ENCODE measurements around the gene CHRDL2.
A peak's percentile ranks its signal among the peaks of the same experiment; 100 is the strongest.

The CHRDL2 gene

DNA sequence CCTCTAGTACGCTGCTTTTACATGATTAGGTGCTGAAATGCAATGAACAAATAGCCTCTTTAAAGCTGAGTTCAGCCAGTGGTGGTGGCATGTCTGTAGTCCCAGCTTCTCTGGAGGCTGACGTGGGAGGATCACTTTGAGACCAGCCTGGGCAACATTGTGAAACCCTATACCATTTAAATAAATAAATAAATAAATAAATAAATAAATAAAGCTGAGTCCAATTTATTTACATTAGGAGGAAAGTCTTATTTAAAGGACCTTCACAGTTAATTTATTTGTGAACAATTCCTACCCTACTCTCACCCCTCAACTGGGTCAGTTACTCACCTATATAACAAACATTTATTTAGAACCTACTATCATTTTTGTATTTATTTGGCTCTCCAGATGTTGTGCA lies 4.8 kb upstream of the CHRDL2 start:
- TF ChIP-seq, protein P1, sequence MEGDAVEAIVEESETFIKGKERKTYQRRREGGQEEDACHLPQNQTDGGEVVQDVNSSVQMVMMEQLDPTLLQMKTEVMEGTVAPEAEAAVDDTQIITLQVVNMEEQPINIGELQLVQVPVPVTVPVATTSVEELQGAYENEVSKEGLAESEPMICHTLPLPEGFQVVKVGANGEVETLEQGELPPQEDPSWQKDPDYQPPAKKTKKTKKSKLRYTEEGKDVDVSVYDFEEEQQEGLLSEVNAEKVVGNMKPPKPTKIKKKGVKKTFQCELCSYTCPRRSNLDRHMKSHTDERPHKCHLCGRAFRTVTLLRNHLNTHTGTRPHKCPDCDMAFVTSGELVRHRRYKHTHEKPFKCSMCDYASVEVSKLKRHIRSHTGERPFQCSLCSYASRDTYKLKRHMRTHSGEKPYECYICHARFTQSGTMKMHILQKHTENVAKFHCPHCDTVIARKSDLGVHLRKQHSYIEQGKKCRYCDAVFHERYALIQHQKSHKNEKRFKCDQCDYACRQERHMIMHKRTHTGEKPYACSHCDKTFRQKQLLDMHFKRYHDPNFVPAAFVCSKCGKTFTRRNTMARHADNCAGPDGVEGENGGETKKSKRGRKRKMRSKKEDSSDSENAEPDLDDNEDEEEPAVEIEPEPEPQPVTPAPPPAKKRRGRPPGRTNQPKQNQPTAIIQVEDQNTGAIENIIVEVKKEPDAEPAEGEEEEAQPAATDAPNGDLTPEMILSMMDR (IDR thresholded peaks at IDR 0.05; ENCODE audit: low read depth, low read length), result no peak
- no peak for DNase-seq (ENCODE audit: low read depth in 2 of 2)
- no peak overlapping the region for H3K4me3 ChIP-seq (replicated peaks in 1 of 2; ENCODE audit: low read depth in 2 of 2, low read length in 2 of 2)

DNA sequence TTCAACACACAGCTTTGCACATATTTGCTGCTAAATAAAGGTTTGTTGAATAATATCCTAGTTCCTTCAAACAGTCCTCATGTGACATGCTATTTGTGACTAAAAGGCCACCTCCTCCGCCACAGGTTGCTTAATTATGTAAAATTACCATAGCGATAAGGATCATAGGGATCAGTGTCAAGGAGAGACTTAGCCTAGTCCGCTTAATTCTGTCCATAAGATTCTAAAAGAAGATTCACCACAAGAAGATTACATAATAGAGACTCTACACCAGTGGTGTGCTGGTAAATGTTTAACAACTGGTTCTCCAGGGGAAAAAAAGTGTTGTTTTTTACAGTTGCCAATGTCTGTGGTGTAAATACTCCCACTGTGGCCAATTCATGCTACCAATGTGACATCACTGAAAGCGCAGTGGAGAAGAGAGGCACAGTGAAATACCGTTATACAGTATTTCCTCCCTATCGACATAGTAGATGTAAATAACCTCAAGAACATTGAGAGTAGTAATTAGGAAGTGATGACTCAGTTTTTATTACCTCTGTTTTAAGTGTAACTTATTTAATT lies 4.2 kb upstream of the CHRDL2 start:
- H3K4me3 ChIP-seq (replicated peaks in 1 of 2; ENCODE audit: low read depth in 2 of 2, low read length in 2 of 2), result no peak overlapping the region
- TF ChIP-seq, protein P1 (IDR thresholded peaks at IDR 0.05; ENCODE audit: low read depth, low read length), result no peak
- DNase-seq (ENCODE audit: low read depth in 2 of 2), result no peak

DNA sequence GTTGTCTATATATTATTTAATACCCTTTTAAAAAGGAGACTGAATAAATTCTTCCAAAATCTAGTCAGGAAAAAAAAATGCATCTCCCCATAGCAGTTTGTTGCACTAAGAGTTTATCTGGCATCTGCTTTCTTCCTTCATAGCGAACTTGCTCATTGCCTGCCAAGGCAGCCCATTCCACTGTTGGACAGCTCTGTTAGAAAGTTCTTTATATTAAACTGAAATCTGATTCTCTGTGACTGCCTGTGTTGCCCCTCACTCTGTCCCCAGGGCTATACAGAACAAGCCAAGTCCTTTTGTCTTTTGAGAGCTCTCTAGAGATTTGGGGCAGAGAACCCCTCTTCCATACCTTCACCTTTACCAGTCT lies 3.3 kb upstream of the CHRDL2 start:
- TF ChIP-seq, protein P1 (IDR thresholded peaks at IDR 0.05; ENCODE audit: low read depth, low read length), result no peak
- H3K4me3 ChIP-seq (replicated peaks in 1 of 2; ENCODE audit: low read depth in 2 of 2, low read length in 2 of 2), result no peak overlapping the region
- no peak for DNase-seq (ENCODE audit: low read depth in 2 of 2)

DNA sequence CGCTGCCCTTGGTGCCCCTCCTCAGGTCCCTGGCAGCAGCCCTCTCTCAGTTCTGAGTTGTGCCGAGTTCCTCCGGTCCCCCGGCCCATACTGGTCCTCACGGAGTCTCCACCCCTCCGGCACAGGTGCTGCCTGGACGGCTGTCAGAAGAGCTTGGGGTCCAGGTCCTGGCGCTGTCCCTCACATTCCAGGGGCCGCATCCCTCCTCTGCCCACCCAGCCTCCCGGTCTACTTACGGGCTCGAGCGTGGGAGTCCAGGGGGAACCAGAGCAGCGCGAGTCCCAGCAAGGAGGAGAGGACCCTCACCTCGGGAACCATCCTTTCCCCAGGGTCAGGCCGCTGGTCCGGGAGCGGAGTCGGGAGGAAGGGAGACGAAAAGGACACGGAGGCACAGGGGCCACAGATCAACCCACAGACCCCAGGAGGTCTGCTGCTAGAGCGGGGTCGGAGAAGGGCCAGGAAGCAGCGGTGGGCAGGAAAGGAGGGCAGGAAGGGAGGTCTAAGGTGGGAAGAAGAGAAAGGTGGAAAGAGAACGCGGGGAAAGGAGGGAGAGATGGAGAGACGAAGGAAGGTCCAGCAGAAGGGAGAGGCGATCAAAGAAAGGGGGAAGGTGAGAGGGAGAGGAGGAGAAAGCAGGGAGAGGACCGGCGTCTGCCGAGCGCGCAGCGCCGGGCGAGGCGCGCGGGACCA lies 510 bp downstream of the CHRDL2 start:
- TF ChIP-seq, protein P1 (IDR thresholded peaks at IDR 0.05; ENCODE audit: low read depth, low read length), result no peak
- no peak overlapping the region for H3K4me3 ChIP-seq (replicated peaks in 1 of 2; ENCODE audit: low read depth in 2 of 2, low read length in 2 of 2)
- DNase-seq (ENCODE audit: low read depth in 2 of 2), result no peak

DNA sequence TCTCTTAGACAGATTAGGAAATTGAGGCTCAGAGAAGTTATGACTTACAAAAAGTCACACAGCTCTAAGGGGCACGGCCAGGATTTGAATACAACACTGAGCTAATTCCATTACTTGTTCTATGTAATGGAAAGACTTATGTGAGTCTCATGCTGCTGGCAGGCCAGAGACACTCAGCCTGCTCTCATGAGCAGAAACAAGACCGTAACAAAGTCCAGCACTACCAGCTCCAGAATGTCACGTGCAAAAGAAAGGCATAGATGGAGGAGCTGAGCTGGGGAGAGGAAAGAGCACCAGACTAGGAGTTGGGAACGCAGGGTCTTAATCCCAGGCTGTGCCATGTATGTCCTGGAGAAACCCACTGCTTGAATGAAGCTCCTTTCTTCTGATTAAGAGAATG lies 1.8 kb downstream of the CHRDL2 start:
- no peak for DNase-seq (ENCODE audit: low read depth in 2 of 2)
- no peak overlapping the region for H3K4me3 ChIP-seq (replicated peaks in 1 of 2; ENCODE audit: low read depth in 2 of 2, low read length in 2 of 2)

DNA sequence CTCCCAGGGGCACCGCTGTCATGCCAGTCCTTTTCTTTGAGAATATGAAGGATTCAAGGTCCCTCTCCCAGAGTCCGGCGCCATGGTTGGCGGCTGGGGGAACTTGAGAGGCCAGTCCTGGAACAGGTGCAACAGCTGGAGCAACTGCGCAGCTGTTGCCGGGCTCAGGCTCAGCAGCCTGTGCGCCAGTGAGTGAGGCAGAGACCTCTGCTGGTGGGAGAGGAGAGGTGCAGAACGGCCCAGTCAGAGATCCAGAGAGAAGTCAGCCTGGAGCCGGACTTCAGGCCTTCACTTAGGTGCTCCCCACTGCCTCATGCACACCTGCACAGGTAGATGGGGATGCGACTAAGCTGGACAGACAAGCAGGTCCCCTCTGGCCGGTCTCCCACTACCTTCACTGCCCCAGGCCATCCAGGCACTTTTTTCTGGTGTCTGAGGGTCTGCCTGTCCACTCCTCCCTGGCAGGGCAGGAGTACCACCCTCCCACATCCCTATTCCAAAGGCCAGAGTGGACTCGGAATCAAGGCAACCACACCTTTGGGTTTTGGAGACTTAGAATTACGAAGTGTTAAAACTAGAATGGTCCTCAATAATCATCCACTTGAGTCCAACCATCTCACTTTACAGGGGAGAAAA lies 4.6 kb downstream of the CHRDL2 start:
- TF ChIP-seq, protein P1 (IDR thresholded peaks at IDR 0.05; ENCODE audit: low read depth, low read length), result peak; percentile 97
- peak; percentile 78 to 84 for DNase-seq (ENCODE audit: low read depth in 2 of 2)
- H3K4me3 ChIP-seq (replicated peaks in 1 of 2; ENCODE audit: low read depth in 2 of 2, low read length in 2 of 2), result no peak overlapping the region

More for the DNA sequence above, 1.8 kb downstream of the CHRDL2 start:
- TF ChIP-seq, protein P1 (IDR thresholded peaks at IDR 0.05; ENCODE audit: low read depth, low read length), result no peak

Data from cardiac fibroblast (primary cell).